Stimulated activated CD4-positive, alpha-beta T cell treated with anti-CD3 and anti-CD28 coated beads, Interleukin-12 subunit alpha, Interleukin-12 subunit beta, amount 100 ng/mL, for 48 hours (primary cell): ENCODE data around the gene RBBP9.
"Not testable (repeated sequence)": the region's sequence is repeated elsewhere in the genome, so short reads cannot be mapped to it uniquely, and the experiment has no call there.

ENCODE experiments used
- DNase-seq, 3 donors: peaks; one replicate each; pipeline ENCODE4 v3.0.0-alpha.2; 2020; ENCODE audit warnings: low read depth in 2 of 3, low spot score in 1 of 3

The RBBP9 gene

DNA sequence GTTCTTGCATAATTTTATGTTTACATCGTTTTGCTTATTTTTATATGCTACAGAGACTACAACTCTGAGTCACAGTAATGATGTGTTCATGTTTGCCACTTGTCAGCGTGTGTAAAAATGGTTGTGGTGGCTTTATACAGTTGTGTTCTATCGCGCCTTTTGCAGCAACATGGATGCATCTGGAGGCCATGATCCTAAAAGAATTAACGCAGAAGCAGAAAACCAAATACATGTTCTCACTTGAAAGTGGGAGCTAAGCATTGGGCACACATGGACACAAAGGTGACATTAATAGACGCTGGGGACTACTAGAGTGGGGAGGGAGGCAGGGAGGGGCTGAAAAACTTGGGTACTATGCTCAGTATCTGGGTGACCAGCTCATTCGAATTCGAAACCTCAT, 9.7 kb upstream of the RBBP9 start:
- peak in 1 of 3 donors; percentile 20 for DNase-seq

GRCh38 chr20:18504479-18505060, 7.5 kb upstream of the RBBP9 start:
- DNase-seq: no peak

GRCh38 chr20:18501672-18502071, 4.6 kb upstream of the RBBP9 start:
- not testable (repeated sequence) for DNase-seq

- no peak for DNase-seq
Measured at GRCh38 chr20:18497603-18498002, 578 bp upstream of the RBBP9 start.

- no peak for DNase-seq
Measured at GRCh38 chr20:18496042-18496441, 983 bp downstream of the RBBP9 start.

- no peak for DNase-seq
Measured at GRCh38 chr20:18488301-18488700, 8.7 kb downstream of the RBBP9 start.

DNA sequence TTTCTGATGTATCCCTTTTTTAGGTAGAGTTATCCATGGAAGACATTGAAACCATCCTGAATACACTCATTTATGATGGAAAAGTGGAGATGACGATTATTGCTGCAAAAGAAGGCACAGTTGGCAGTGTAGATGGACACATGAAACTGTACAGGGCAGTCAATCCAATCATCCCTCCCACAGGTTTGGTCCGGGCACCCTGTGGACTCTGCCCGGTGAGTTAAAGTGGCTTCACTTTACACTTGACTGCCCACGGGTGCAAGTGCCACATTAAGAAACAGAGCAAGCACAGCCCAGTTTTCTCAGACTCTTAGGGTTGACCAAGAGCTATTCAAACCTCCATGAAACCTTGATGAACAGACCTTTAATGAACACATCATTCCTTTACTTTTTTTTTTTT, 15.4 kb downstream of the RBBP9 start:
- DNase-seq: no peak

- no peak for DNase-seq
Measured at GRCh38 chr20:18477821-18478220, 19.2 kb downstream of the RBBP9 start.

DNA sequence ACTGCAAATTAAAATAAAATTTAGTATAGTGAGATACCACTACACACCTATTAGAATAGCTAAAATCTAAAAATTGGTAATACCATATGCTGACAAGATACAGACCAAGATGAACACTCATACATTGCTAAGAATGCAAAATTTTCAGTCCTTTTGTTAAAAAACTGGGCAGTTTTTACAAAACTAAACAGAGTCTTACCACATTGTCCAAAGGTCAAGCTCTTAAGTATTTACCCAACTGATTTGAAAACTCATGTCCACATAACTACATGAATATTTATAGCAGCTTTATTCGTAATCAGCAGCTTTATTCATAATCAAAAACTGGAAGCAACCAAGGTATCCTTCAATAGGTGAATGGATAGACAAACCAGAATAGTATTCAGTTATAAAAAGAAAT, 19.8 kb downstream of the RBBP9 start:
- no peak for DNase-seq

DNA sequence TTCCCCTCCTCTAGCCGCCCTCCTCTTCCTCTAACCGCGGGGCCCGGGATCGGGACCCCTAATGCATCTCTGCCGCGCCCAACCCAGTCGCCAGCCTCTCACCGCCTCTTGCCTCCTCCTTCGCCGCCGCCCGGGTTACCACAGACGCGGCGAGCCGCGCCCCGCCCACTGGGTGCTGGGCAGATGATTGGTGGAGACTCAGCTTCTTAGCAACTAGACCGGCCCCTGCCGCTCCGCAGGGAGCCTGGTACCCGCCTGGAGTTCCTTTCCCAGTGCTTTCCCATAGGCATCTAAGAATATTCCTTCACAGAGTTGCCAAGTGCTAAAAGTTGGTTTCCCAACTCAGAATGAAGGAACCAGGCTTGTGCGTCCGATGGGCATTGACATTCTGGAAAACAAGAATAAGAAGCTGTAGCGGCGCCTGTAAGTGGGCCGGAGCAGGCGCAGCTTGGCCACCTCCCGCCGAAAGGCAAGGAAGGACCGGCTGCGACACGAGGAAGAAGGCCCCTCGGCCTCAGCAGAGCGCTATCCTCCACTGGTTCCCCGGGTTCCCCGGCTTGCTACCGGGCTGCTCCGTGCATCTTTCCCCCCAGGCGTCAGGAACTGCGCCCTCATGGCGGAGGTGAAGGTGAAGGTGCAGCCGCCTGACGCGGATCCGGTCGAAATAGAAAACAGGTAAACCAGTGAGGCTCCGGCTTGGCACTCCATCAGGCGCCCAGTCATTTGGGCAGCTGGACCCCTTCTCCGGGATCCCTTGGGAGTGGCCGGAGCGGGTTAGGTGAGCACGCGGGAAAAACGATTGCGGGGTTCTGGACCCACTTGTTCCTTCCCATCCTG, 29.9 kb downstream of the RBBP9 start, which contains the start of the genes DZANK1 and POLR3F:
TSS of gene DZANK1 (minus strand) at position 137 of the 837 bp plus-strand sequence. CDS start 1,672 bp downstream, outside the sequence.
TSS of gene POLR3F (plus strand) at position 497 of the 837 bp plus-strand sequence. CDS start at position 614, 117 bp downstream.
- peak; percentile 86 to 92 (median 88) for DNase-seq

- DNase-seq: no peak
Measured at GRCh38 chr20:18466574-18466893, 30.5 kb downstream of the RBBP9 start.

DNA sequence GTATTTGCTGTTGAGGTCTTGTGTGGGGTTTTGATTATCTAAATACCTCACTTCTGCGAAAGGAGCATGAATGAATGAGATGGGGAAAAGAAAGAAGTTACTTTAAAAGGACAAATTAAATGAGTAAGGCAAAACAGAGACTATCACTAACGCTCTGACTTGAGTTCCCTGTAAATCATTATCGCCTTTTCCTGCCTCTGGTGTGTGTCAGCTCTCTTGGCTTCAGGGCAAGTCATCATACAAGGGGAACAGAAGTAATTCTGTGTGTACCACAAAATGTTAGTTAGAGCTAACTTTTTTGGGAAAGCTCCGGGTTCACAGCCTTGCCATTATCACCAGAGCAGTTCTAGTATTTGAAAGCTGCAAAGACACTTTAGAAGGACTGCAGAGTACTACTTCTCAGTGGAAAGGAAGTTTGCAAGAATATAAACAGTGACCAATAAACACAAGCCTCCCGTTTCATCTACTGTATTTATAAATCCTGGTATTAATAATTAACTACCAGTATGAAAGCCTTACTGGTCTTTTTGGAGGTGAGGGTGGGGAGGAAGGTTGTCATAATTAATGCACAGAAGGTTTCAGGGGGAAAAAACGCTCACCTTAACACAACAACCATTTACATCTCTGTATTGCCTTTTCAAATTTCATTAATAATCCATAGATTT, 31.4 kb downstream of the RBBP9 start:
- no peak for DNase-seq

GRCh38 chr20:18456600-18456999, 40.4 kb downstream of the RBBP9 start:
- no peak for DNase-seq

DNA sequence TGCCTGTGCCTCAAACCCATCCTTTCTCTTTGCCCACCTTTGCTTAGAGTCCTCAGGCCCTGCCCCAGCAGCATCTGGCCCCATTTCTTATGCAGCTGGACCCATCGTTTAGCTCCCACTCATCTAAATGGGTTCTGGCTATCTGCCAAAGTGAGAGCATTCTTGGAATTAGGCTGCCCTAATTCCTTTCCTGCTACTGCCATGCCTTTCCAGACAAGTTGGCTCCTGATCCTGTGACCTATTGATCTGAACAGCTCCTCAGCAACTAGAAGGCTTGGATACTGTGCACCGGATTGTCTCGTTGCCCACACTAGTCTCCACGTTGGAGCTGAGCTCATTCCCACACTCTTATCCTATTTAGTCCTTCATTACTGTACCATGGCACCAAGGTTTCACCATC, 53.1 kb downstream of the RBBP9 start:
- DNase-seq: no peak

DNA sequence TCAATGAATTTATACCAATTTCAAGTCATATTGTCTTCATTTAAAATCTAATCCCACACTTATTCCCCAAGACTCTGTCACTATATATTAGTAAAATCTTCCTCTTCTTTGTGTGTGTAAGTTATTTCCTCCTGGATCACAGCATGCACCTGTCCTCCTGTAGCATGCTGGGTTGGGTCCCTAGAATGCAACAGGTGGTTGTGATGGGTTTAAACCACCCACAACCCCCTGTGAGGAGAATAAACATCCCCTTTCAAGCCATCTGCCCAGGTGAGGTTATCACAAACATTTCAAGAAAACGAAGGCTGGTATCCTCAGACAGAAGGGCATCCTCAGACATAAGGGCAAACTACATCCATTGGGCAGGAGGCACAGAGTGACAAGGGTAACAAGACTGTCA, 56.6 kb downstream of the RBBP9 start:
- DNase-seq: no peak

DNA sequence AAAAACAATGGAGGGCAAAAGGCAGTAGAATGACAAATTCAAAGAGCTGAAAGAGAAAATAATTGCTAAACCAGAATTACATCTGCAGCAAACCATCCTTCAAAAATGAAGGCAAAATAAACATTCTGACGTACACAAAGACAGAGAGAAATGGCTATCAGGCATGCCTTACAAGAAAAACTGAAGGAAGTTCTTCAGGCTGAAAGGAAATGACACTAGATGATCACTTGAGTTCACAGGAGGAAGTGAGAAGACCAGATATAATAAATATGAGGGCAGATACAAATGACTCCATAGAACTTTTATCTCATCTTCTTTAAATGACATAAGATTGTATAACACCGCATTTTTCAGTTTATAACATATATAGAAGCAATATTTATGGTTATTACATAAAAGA, 60.2 kb downstream of the RBBP9 start:
- DNase-seq: no peak
